HEK293 (cell line): ENCODE results near the gene SMIM1.

Experiments
- MYNN ChIP-seq: fragments of 450-650 bp; formaldehyde crosslinking; IDR thresholded peaks from 2 replicates; pipeline ENCODE4 v1.5.1; 2016; ENCODE audit warnings: missing biosample characterization, missing genetic modification characterization, borderline replicate concordance
- OSR2 ChIP-seq: fragments of 450-650 bp; formaldehyde crosslinking; IDR thresholded peaks from 2 replicates; pipeline ENCODE4 v1.5.1; 2016; ENCODE audit warnings: missing biosample characterization, missing genetic modification characterization
- ZBTB1 ChIP-seq: fragments of 450-650 bp; formaldehyde crosslinking; IDR thresholded peaks from 2 replicates; pipeline ENCODE4 v1.5.1; 2016; ENCODE audit warnings: missing biosample characterization, missing genetic modification characterization
- ZNF138 ChIP-seq: fragments of 450-650 bp; formaldehyde crosslinking; IDR thresholded peaks from 2 replicates; pipeline ENCODE4 v1.5.1; 2016; ENCODE audit warnings: missing biosample characterization, missing genetic modification characterization, borderline replicate concordance
- ZNF24 ChIP-seq: fragments of 450-650 bp; formaldehyde crosslinking; IDR thresholded peaks from 2 replicates; pipeline ENCODE4 v1.5.1; 2016; ENCODE audit warnings: missing biosample characterization, missing genetic modification characterization
- ZNF302 ChIP-seq: fragments of 450-650 bp; formaldehyde crosslinking; IDR thresholded peaks from 2 replicates; pipeline ENCODE4 v1.5.1; 2016; ENCODE audit warnings: missing biosample characterization, missing genetic modification characterization, low read depth
- ZNF530 ChIP-seq: fragments of 450-650 bp; formaldehyde crosslinking; IDR thresholded peaks from 2 replicates; pipeline ENCODE4 v1.5.1; 2016; ENCODE audit warnings: low read depth, missing biosample characterization, missing genetic modification characterization
- ZNF660 ChIP-seq: fragments of 450-650 bp; IDR thresholded peaks from 2 replicates; pipeline ENCODE4 v1.5.1; 2018; ENCODE audit warnings: missing biosample characterization, mild to moderate bottlenecking, missing genetic modification characterization
- ZNF785 ChIP-seq: fragments of 450-650 bp; formaldehyde crosslinking; IDR thresholded peaks from 2 replicates; pipeline ENCODE4 v1.5.1; 2016; ENCODE audit warnings: missing biosample characterization, missing genetic modification characterization
- TF ChIP-seq, protein P1 (sequence below): fragments of 450-650 bp; formaldehyde crosslinking; IDR thresholded peaks from 2 replicates; pipeline ENCODE4 v1.5.1; 2016; ENCODE audit warnings: missing biosample characterization, missing genetic modification characterization
- TF ChIP-seq, protein P2 (sequence below): fragments of 450-650 bp; formaldehyde crosslinking; IDR thresholded peaks from 2 replicates; pipeline ENCODE4 v1.5.1; 2016; ENCODE audit warnings: missing biosample characterization, missing genetic modification characterization
- TF ChIP-seq, protein P3 (sequence below): fragments of 450-650 bp; formaldehyde crosslinking; IDR thresholded peaks from 2 replicates; pipeline ENCODE4 v1.5.1; 2017; ENCODE audit warnings: missing biosample characterization, missing genetic modification characterization

DNA sequence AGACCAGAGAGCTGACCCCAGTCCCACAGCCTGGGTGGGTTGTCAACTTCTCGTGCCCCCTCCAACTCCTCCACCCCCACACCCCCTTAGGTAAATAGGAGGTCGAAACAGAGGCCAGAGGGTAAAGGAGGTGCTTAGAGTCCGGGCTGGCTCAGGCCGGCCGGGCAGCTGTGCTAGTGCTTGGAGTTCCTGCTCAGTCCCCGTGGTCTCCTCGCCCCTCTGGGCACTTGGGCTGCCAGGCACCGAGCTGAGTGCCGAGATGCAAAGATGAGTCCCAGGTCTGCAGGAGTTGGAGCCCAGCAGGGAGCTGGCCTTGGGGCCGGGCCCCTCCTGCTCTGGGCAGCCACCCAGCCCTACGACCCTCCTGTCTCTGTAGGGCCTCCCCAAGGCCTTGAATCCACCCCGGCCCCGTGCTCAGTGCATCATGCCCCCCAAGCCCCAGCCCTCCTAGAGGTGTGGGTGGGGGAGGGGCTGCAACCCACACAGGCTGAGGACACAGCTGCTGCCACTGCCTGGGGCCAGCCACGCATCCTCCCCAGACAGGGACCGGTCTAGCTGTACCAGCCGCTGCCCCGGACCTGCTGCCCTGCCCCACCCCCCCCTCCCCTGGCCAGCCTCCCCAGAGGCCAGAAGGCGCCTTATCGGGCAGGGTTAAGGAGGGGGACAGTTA is 1.9 kb downstream of the SMIM1 start:
- no peak for TF ChIP-seq ZBTB1 (tag by site-specific recombination)
- no peak for TF ChIP-seq ZNF138 (tag by site-specific recombination)
- TF ChIP-seq, protein P1, sequence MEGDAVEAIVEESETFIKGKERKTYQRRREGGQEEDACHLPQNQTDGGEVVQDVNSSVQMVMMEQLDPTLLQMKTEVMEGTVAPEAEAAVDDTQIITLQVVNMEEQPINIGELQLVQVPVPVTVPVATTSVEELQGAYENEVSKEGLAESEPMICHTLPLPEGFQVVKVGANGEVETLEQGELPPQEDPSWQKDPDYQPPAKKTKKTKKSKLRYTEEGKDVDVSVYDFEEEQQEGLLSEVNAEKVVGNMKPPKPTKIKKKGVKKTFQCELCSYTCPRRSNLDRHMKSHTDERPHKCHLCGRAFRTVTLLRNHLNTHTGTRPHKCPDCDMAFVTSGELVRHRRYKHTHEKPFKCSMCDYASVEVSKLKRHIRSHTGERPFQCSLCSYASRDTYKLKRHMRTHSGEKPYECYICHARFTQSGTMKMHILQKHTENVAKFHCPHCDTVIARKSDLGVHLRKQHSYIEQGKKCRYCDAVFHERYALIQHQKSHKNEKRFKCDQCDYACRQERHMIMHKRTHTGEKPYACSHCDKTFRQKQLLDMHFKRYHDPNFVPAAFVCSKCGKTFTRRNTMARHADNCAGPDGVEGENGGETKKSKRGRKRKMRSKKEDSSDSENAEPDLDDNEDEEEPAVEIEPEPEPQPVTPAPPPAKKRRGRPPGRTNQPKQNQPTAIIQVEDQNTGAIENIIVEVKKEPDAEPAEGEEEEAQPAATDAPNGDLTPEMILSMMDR: no peak
- no peak for TF ChIP-seq MYNN (tag by site-specific recombination)
- no peak for TF ChIP-seq ZNF530 (tag by site-specific recombination)
- no peak for TF ChIP-seq ZNF24 (tag by site-specific recombination)
- no peak for TF ChIP-seq ZNF302
- TF ChIP-seq ZNF785: no peak
- TF ChIP-seq, protein P2, sequence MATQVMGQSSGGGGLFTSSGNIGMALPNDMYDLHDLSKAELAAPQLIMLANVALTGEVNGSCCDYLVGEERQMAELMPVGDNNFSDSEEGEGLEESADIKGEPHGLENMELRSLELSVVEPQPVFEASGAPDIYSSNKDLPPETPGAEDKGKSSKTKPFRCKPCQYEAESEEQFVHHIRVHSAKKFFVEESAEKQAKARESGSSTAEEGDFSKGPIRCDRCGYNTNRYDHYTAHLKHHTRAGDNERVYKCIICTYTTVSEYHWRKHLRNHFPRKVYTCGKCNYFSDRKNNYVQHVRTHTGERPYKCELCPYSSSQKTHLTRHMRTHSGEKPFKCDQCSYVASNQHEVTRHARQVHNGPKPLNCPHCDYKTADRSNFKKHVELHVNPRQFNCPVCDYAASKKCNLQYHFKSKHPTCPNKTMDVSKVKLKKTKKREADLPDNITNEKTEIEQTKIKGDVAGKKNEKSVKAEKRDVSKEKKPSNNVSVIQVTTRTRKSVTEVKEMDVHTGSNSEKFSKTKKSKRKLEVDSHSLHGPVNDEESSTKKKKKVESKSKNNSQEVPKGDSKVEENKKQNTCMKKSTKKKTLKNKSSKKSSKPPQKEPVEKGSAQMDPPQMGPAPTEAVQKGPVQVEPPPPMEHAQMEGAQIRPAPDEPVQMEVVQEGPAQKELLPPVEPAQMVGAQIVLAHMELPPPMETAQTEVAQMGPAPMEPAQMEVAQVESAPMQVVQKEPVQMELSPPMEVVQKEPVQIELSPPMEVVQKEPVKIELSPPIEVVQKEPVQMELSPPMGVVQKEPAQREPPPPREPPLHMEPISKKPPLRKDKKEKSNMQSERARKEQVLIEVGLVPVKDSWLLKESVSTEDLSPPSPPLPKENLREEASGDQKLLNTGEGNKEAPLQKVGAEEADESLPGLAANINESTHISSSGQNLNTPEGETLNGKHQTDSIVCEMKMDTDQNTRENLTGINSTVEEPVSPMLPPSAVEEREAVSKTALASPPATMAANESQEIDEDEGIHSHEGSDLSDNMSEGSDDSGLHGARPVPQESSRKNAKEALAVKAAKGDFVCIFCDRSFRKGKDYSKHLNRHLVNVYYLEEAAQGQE: no peak
- TF ChIP-seq ZNF660 (tag by site-specific recombination): no peak
- TF ChIP-seq, protein P3, sequence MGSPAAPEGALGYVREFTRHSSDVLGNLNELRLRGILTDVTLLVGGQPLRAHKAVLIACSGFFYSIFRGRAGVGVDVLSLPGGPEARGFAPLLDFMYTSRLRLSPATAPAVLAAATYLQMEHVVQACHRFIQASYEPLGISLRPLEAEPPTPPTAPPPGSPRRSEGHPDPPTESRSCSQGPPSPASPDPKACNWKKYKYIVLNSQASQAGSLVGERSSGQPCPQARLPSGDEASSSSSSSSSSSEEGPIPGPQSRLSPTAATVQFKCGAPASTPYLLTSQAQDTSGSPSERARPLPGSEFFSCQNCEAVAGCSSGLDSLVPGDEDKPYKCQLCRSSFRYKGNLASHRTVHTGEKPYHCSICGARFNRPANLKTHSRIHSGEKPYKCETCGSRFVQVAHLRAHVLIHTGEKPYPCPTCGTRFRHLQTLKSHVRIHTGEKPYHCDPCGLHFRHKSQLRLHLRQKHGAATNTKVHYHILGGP: no peak
- no peak for TF ChIP-seq OSR2 (tag by site-specific recombination)
